GF-D8 (cell line): ENCODE data around the gene ALG1.
"Not testable (repeated sequence)": the region's sequence is repeated elsewhere in the genome, so short reads cannot be mapped to it uniquely, and the experiment has no call there.

ENCODE experiments used
- DNase-seq: peaks from one replicate; lab custom pipeline; 2025; lab: John Stamatoyannopoulos, UW

Gene ALG1

DNA sequence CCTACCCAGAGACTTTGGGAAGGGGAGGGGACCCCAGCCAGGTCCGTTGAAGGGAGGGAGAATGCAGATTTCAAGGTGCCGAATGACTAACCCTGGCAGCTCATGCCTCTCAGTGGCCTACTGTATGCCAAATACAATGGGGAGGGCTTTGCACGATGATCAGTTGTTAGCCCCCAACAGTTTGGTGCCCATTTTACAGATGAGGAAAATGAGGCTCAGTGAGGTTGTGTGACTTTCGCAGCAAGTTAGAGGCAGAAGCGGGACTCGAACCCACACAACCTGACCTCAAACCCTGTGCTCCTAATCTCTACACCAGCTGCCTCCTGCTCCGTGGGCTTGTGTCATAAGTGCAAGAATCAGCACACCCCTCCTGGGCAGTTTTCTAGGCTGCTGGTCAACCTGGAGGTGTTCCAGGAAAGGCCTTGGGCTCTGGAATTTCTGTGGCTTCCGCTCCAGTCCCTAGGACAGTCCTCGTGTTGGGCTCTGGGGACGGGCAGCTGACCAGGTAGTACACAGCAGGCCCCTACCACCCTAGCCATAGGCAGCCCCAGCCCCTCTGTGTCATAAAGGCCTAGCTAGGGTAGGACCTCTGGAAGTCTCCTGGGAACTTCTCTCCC lies 26.0 kb upstream of the ALG1 start:
- no peak for DNase-seq

DNA sequence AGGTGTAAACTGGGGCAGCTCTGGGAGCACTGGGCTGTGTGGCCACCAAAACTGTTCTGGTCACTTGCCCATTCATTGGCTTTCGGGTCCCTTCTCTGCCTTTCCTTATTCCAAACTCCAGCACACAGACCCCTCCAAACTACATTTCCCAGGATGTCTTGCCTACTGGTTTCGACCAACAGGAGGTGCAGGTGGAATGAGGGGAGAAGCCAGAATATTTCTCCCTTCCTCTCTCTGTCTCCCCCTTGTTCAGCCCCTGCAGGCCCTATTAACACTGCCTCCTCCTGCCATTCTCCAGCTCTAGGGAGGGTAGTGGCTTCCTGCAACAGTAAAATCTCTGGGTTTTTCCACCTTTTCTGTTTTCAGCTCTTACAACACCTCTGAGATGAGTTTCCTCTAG lies 24.7 kb upstream of the ALG1 start:
- no peak for DNase-seq

DNA sequence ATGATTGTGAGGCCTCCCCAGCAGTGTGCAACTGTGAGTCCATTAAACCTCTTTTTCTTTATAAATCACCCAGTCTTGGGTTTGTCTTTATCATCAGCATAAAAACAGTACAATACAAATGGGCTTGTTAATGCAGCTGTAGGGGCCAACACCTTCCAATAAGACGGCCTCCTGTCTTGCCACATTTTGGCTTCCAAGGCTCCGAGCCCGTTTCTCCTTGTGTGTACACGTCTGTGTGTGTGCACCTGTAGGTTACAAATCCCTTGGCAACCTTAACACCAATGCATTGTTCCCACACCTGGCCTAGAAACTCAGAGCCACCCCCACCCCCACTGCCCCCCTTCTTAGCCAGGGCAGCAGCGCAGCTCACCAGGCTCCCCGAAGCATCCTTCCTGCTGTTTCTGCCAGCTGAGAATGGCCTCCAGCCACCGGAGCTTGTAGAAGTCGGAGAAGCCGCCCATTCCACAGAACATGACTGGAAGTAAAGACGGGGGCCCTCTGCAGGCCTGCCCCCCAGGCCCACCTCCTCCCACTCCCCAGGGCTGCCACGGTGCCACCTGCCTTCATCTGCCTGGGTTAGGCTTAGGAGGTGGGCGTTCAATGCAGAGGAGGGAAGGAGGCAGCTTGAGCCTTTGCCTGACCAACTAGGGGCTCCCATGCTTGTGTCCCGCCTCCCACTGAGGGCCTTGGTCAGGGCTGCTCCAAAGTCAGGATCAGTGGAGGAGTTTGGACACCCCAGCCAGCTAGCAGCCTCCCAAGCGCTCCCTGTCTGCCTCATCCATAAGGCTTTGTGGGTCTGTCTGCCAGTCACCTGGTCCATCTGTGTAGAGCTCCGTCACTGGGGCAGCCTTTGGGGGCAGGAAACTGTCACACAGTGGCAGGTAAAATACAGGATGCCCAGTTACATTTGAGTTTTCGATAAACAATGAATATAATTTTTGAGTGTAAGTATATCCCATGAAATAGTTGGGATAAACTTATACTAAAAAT lies 16.5 kb upstream of the ALG1 start:
- no peak for DNase-seq

DNA sequence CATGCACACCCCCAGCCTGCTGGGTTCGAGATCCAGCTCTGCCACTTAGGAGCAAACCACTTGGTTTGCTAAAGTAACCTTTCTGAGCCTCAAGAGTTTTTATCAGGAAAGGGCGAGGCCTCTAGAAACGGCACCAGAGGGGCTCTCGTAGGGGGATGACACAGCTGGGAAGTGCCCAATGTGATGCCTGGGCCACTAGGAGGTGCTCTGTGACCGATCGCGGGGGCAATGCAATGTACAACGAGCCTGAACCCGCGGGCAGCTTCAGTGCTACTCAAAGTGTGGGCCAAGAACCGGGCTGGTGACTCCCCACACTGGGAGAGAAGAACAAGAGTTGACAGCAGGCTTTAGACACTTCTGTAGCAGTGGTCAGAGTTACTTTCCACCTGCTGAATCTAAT lies 15.3 kb upstream of the ALG1 start:
- no peak for DNase-seq

DNA sequence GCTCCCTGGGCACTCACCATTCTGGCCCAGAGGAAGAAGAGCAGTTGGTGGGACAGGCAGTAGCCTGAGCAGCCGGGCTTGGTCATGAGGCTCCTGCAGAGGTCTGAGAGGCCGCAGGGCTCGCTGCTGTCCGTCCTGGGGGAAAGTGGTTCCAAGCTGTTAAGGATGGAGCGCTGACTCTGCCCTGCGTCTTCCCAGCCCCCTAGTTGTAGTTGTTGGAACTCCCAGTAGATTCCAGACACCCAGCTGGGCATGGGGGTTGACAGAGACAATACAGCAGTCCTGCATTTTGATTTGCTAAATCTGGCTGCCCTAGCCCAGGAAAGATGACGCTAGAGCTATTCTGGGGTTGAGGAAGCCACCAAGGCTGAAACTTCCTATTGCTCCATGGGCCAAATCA lies 13.2 kb upstream of the ALG1 start:
- DNase-seq = no peak

DNA sequence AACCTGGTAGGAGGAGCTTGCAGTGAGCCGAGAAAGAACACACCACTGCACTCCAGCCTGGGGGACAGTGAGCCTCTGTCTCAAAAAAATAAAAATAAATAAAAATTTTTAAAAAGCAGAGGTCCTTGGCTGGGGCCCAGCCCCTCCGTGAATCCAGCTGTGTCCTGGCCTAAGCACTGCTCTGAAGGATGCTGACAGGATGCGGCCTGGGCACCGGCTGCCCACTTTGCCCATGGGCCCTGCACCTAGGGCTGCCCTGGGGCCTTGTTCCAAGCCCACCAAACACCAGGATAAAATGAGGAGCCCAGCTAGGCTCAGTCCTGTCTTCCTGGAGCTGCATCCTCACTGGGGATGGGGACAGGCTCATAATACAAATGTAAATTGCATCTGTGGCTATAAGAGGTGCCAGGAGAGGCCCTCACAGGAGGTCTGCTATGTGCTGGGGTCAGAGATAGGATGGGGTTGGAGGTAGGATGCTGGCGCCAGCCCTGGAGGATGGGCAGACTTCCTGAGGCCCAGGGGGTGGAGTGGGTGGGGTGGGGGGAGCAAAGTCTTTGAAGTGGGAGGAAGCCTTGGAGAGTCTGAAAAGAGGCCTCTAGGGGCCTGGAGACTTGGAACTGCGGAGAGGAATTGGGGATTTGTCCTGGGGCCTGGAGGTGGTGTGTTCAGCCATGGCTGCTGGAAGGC lies 12.1 kb upstream of the ALG1 start:
- DNase-seq = no peak

DNA sequence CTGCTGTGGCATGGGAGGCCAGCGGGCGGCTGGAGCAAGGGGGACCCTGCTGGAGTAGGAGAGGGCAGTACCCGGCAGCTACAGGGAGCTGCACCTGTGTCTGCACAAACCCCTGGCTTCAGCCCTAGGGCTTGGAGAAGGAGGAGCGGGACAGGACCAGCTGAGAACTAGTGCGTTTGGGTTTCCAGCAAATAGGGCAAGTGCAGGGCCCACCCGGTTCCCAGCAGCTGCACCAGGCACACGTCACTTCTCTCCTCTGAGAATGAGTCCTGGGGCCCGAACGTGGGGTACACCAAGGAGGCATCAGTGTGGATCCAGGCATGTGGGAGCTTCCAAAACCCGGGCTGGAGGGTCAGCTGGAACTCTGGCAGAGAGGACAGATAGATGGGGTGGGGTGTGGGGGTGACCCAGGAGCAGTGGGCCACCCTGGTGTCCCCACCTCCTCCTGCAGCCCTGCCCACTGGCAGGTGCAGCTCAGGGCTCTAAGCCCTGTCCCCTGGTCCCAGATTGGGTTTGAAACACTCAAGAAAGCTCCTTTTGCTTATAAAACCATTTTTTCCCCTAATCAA lies 11.5 kb upstream of the ALG1 start:
- DNase-seq = no peak

DNA sequence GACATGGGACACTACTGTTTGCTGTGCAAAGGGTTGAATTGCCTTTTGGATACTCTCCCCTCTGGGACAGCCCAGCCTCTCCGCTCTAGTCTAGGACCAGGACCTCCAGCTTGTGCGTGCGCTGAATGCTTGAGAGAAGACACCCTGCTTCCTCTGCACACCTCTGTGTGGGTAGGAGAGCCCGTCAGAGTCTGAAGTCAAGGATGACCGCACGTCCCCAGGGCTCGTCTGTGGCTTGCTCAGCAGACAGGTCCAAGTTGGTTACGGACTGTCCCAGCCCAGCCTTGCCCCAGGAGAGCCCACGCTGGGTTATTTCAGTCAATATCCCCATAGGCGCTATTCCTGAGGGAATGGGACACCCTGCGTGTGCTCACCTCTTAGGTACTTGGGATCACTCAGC lies 9.6 kb upstream of the ALG1 start:
- DNase-seq = no peak

DNA sequence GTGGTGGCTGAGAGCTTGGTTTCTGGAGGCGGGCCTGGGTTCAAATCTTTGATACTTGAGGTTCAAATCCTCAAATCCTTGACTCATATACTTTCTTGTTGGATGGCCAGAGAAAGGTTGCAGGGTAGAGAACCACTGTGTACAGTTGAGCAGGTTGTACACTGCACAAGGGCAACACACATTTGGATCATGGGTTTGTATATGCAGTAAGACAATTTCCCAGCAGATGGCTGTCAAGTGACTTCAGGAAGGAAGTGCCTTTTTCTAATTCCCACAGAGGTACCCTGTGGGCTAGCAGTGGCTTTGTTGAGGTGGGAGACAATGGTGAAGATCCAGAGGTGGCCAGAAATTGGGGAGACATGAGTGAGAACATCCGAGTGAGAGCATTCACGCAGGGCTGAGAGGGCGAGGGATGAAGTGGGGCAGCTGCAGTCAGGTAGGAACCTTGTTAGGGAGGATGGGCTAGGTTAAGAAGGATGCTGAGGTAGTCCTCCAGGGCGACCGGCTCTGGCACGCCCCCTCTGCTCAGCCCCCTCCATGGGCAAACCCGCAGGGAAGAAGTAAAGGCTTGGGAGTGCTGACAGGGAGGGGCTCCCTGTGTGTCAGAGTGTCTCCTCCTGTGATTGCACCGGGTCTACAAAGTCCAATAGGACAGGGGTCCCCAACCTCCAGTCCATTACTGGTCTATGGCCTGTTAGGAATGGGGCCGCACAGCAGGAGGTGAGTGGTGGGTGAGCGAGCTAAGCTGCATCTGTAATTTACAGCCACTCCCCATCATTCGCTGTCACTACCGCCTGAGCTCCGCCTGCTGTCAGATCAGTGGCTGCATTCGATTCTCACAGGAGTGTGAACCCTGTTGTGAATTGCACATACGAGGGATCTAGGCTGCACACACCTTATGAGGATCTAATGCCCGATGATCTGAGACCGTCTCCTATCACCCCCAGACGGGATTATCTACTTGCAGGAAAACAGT lies 8.6 kb upstream of the ALG1 start:
- DNase-seq = no peak

DNA sequence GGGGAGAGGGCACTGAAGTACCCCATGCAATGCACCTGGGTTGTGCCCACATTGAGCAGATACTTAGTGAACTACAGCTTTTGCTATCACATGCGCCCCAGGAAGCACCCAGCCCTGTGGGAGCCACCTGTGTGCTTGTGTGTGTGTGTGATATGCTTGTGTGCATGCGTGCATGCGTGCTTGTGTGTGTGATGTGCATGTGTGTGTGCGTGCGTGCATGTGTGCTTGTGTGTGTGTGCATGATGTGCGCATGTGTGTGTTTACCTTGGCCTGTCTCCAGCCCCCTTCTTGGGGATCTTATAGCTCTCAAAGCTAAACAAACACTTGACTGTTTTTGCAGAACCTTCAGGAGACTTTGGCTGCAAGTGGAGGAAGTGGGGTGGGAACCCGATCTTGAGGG lies 6.7 kb upstream of the ALG1 start:
- no peak for DNase-seq

DNA sequence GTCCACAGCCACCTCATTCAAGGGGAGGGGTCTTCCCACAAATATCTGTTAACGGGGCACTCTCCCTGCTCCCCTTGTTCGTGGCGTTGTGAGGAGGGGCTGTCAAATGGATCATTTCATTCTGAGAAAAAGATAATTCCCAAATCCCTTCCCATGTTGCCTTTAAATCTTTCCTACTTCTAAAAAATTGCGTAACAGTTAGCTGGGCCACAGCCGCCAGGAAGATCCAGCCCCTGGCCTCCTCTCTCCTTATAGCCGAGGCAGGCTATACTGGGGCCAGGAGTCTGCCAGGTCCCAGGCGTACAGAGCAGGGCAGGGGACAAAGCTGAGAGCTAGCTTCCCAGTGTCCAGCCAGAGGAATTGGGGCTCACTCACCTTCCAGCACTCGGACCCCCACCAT lies 6.3 kb upstream of the ALG1 start:
- no peak for DNase-seq

DNA sequence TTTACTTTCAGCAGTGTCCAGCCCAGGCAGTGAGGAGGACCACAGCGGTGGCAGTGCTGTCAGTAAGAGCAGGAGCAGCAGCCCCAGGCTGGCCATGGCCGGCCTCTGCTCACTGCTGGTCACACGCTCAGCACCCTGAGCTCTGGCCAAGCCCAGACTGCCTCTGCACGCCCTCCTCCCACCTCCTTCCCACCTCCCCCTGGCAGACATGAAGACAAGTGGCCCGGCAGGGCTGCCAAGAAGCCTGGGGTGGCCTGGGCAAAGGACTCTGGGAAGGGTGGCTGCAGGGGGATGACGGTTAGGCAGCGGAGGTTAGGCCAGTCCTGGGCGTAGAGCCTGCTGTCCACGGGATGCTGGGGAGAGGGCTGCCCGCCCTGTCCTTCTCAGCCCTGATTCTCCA lies 5.8 kb upstream of the ALG1 start, which contains the start of gene C16orf89:
Gene C16orf89 (minus strand): TSS at position 144 of the 400 bp plus-strand sequence. CDS start 48 bp downstream, at position 96.
- no peak for DNase-seq

DNA sequence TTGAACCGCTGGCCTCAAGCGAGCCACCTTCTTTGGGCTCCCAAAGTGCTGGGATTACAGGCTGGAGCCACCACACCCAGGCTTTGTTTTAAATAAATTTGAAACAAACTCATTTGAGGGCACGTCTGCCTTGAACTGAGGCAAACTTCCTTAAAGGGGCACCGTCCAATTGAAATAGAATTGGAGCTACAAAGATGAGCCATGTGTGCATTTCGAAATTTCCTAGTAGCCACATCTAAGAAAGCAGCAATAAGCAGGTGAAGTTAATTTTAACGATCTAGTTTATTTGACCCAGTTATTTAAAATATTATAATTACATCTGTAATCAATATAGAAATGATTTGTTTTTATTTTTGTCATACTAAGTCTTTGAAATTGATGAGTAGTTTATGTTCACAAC lies 5.1 kb upstream of the ALG1 start:
- DNase-seq = no peak

DNA sequence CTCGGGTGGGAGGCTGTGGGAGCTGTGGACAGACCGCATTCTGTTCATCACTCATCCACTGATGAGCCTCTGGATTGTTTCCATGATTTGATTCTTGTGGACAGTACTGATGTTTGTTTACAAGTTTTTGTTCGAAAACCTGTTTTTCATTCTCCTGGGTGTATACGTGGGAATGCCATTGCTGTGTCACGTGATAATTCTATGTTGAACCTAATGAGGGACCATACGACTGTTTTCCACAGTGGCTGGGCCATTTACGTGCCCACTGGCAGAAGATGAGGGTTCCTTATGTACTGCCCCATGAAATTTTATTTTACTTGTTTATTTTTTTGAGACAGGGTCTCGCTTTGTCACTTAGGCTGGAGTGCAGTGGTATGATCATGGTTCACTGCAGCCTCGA lies 2.6 kb upstream of the ALG1 start:
- no peak for DNase-seq

DNA sequence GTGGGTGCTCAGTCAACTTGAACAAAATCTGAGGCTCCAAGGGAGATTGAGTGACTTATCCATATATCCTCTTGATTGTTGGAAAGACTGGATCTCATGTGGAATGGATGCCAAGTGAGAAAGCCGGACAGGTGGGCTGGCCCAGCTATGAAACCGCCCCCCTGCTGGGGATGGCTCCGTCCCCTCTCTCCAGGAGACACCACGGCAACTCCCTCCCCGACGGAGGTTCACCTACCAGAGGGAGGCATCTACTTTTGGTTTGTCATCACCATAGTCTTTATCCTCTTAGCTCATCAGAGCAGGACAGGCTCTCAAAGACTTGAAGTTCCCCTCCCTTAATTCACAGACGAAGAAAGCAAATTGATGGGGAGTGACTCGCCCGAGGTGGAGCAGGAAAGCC lies 1.8 kb upstream of the ALG1 start:
- DNase-seq = no peak

DNA sequence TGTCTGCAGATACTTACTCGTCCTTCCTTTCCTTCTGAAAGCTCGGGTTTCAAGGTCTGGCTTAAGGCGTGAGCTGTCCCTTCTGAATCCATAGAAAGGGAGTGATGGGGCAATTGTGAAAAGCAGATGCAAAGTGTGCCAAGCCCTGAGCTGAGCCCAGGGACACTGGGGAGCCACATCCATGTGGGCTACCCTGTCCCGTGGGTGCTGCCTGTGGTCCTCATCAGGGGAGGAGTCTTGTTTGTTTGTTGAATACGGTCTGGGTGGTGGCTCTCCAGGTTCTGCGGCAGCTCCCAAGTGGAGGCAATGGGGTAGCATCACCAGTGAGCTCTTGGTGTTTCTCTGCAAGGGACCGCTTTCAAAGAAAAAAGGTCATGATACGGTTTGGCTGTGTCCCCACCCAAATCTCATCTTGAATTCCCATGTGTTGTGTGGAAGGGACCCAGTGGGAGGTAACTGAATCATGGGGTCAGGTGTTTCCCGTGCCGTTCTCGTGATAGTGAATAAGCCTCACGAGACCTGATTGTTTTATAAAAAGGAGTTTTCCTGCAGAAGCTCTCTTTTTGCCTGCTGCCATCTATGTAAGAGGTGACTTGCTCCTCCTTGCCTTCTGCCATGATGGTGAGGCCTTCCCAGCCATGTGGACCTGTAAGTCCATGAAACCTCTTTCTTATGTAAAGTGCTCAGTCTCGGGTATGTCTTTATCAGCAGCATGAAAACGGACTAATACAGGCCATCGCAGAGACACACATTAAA lies 1.0 kb upstream of the ALG1 start:
- no peak for DNase-seq

DNA sequence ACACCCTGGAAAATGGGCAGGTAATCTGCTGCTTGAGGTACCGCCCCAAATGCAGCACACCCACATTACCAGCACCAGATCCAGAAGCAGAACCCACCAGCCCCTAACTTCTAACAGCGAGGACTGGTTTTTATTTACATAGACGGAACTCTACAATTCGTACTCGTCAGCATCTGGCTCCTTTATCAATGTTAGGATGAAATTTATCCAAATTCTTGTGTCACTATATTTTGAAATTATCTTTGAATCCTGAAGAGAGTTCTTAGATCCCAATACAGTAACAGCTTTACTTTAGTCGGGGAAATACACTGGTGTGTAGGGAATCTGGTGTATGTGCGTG lies 332 bp upstream of the ALG1 start:
- DNase-seq = no peak

DNA sequence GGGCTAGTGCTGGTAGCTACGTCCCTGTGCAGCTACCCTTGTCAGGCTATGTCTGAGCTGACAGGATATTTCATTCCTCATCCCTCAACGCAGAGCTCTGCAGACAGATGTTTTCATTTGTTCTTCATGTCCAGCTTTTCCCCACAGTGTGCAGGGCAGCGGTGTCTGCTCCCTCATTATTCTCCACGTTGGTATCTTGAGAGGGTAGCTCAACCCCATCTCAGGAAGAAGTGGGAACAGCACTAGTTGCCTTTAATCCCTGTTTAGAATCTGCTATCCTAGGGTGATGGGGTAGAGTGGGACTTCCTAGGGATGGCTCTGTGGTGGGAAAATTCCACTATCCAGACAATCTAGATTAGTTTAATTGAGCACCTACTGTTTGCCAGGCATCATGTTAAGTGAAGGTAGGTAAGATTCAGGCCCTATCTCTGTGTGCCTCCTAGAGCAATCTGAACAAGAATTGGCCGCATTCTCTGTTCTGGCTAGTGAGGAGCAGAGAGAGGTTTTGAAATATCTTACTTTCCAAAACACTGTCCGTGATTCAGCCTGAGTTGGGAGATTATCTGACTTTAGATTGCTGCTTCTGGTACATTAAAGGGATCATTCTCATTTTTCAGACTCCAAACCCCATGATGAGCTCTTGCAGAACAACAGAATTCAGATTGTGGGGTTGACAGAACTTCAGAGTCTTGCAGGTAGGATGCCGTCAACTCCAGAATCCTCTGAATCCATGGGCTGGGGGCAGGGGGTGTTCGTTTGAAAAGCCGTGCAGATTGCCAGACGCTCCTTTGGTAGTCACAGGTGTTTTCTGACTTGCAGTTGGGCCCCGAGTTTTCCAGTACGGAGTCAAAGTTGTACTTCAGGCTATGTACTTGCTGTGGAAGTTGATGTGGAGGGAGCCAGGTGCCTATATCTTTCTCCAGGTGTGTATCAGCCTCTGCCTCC lies 963 bp downstream of the ALG1 start:
- DNase-seq = no peak

DNA sequence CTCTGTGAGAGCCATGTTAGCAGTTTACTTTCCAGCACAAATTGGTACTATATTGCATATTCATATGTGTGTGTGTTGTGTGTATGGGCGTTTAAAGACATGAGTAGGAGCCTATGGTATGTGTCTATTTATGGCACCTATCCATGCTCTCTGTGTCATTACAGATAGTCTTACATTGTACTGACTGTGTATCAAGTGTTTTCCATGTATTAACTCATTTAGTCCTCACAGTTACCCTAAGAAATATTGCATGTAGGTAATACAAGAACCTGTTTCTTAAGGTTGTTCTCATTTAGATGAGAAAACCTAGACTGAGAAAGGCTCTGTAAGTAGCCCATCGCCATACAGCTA lies 1.6 kb downstream of the ALG1 start:
- no peak for DNase-seq

DNA sequence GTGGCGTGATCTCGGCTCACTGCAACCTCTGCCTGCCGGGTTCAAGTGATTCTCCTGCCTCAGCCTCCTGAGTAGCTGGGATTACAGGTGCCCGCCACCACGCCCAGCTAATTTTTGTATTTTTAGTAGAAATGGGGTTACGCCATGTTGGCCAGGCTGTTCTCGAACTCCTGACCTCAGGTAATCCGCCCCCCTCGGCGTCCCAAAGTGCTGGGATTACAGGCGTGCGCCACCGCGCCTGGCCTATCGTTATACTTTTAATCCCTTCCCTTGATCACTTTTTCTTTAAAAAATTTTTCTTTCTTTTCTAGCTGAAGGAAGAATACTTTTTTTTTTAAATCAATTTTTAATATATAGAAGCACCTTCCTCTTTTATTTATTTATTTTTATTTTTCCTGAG lies 2.1 kb downstream of the ALG1 start:
- not testable (repeated sequence) for DNase-seq
